Heart left ventricle (tissue), 16 donors: ENCODE data around the gene EIPR1. TPM values are rescaled to one million over a fixed set of nuclear protein-coding genes. Genes with fewer than 3 reads are reported as not detected.

Experiments
- ATAC-seq, 4 donors: fragments of 200-7000 bp; cut with Tn5 transposase; one replicate each; pipeline ENCODE4 v1.9.1; 2020 to 2022; ENCODE audit warnings: moderate library complexity in 4 of 4, mild to moderate bottlenecking in 3 of 4, moderate number of reproducible peaks in 1 of 4
- DNase-seq, 5 donors: peaks; one replicate each; pipeline ENCODE4 v3.0.0-alpha.2; 2020
- H3K27ac ChIP-seq, 12 donors: fragments of 200-600 bp; sonication (generic) in 4 of 12; one replicate each; pipeline versions ENCODE4 v1.5.0 to v1.8.0; 2016 to 2022; ENCODE audit warnings: mild to moderate bottlenecking in 2 of 12
- H3K27me3 ChIP-seq, 9 donors: fragments of 200-600 bp; sonication (generic) in 2 of 9; one replicate each; pipeline versions ENCODE4 v1.5.1 to v1.8.0; 2016 to 2022; ENCODE audit warnings: mild to moderate bottlenecking in 3 of 9
- H3K36me3 ChIP-seq, 9 donors: fragments of 200-600 bp; sonication (generic) in 2 of 9; one replicate each; pipeline versions ENCODE4 v1.5.0 to v1.8.0; 2018 to 2022; ENCODE audit warnings: mild to moderate bottlenecking in 2 of 9
- H3K4me1 ChIP-seq, 12 donors: fragments of 200-600 bp; sonication (generic) in 4 of 12; one replicate each; pipeline versions ENCODE4 v1.5.0 to v1.8.0; 2016 to 2022; ENCODE audit warnings: mild to moderate bottlenecking in 3 of 12
- H3K4me3 ChIP-seq, 12 donors: fragments of 200-600 bp; sonication (generic) in 4 of 12; one replicate each; pipeline versions ENCODE4 v1.5.0 to v1.8.0; 2017 to 2022; ENCODE audit warnings: mild to moderate bottlenecking in 9 of 12, moderate library complexity in 4 of 12
- H3K9me3 ChIP-seq, 12 donors: fragments of 200-600 bp; sonication (generic) in 4 of 12; one replicate each; pipeline versions ENCODE4 v1.5.0 to v1.8.0; 2016 to 2022; ENCODE audit warnings: mild to moderate bottlenecking in 1 of 12
- CTCF ChIP-seq, 12 donors: fragments of 200-600 bp; sonication (generic) in 4 of 12; IDR thresholded peaks; one replicate each; pipeline versions ENCODE4 v1.5.0 to v1.8.0; 2018 to 2022; ENCODE audit warnings: antibody characterized with exemption in 12 of 12, mild to moderate bottlenecking in 5 of 12
- POLR2A ChIP-seq, 2 donors: fragments of 450-650 bp; IDR thresholded peaks; one replicate each; pipeline ENCODE4 v1.6.1; 2017; ENCODE audit warnings: antibody characterized with exemption in 2 of 2, mild to moderate bottlenecking in 2 of 2, moderate library complexity in 2 of 2
- WGBS, 4 donors: extraction: QIAGEN DNeasy Blood & Tissue Kit in 2 of 4; methylation state at CpG; one replicate each; pipeline versions ENCODE4 v1.1.5 to v1.1.7; 2013 to 2018; 5-methylcytosine and 5-hydroxymethylcytosine counted together
- intact Hi-C, 10 donors: fragments of 100-400 bp; cut with DNase I; formaldehyde crosslinking; loops; one replicate each; pipeline versions ENCODE4 v1.11.1 to v1.14.2; 2022
- polyA plus RNA-seq, 2 donors: library from polyadenylated mRNA; stranded (reverse); fragments of 200-250 nt; gene quantifications; one replicate each; pipeline ENCODE4 v1.2.3, GENCODE V29; 2013
- total RNA-seq, 9 donors: library from RNA; depleted of rRNA in 2 of 9; stranded (reverse); fragments of >200 nt in 2 of 9; fragmentation: NEBNext Ultra II Directional in 3 of 9; extraction: Animal tissue kit (Norgen Biotek cat#: 25700) in 3 of 9; gene quantifications; one replicate each; pipeline versions ENCODE4 v1.1.0 to v1.2.4, GENCODE V29; 2016 to 2023
- donor health status: ischemic (EF 13 %, LVEDD 7.1; RV severe dilation, severe dysfunction).
- donor health status: healthy with polysubstance abuse.
- donor health status: DM: no; HTN: yes; CAD: no.
- donor health status: DM: no; HTN: no; CAD: no.
- donor health status: ischemic (EF 25% LVEDD 6.9; RV normal size, moderate dysfunction).
- donor health status: ischemic (EF 25% LVEDD 5.7; RV mildly dilated, moderate dysfunction).
- donor health status: healthy.
- donor health status: DM: yes; HTN: yes; CAD: no.
- donor health status: ischemic (EF 35%, LVEDD 5.7; RV mildly dilated, moderate dysfunction).
- donor health status: nonischemic (EF 11% LVEDD 7.7; RV severe dilation, severe dysfunction).
- donor health status: DM: yes; HTN: yes; CAD: no.
- donor health status: PGD.
- donor health status: ischemic (EF 29% LVEDD 5.4; RV normal size, mild dysfunction).
- donor health status: nonischemic (EF 23%, LVEDD 6.1; RV moderate dilation, normal function).

The EIPR1 gene
- total and polyA plus RNA-seq, 11 donors = 7.9 to 26.1 (median 13.3) TPM

GRCh38 chr2:3325458-3326181, 52.0 kb downstream of the EIPR1 start:
- TF ChIP-seq CTCF (IDR thresholded peaks at IDR 0.05) (no peak), POLR2A (IDR thresholded peaks at IDR 0.05) (no peak)
- H3K27ac ChIP-seq = no peak overlapping the region
- DNase-seq = no peak
- intact Hi-C loops = loop anchor here in 1 of 10 donors (2.0 kb wide), 1 partner anchor 69 kb away; no protein-coding TSS in a partner anchor
- no peaks in the 10 kb centered on the region for H3K9me3 ChIP-seq
- H3K4me1 ChIP-seq = no peaks in the 10 kb centered on the region
- no peak overlapping the region for H3K4me3 ChIP-seq
- H3K27me3 ChIP-seq = no peaks in the 10 kb centered on the region
- peaks cover 0 to 9% (median 0%) of the 10 kb centered on the region in 9 donors for H3K36me3 ChIP-seq
- no peak for ATAC-seq
- 83 to 93% (median 85%) methylated on average over 10 to 11 of the region's 11 CpGs for WGBS, 4 donors

GRCh38 chr2:3324404-3325281, 53.0 kb downstream of the EIPR1 start:
- 90 to 96% (median 93%) methylated on average over 31 to 34 of the region's 34 CpGs for WGBS, 4 donors
- DNase-seq (no peak), ATAC-seq (no peak)
- H3K4me1 ChIP-seq = no peaks in the 10 kb centered on the region
- no peaks in the 10 kb centered on the region for H3K36me3 ChIP-seq
- TF ChIP-seq CTCF (IDR thresholded peaks at IDR 0.05) = no peak
- no peak for TF ChIP-seq POLR2A (IDR thresholded peaks at IDR 0.05)
- H3K27me3 ChIP-seq = no peaks in the 10 kb centered on the region
- no peak overlapping the region for H3K27ac ChIP-seq
- H3K9me3 ChIP-seq = no peaks in the 10 kb centered on the region
- H3K4me3 ChIP-seq = no peak overlapping the region
- intact Hi-C loops = loop anchor here in 1 of 10 donors (2.0 kb wide), 1 partner anchor 70 kb away; no protein-coding TSS in a partner anchor

GRCh38 chr2:3324036-3324386, 53.6 kb downstream of the EIPR1 start:
- Histone ChIP-seq H3K27ac (no peak overlapping the region), H3K36me3 (peaks cover 0 to 2% (median 0%) of the 10 kb centered on the region in 9 donors), H3K9me3 (no peaks in the 10 kb centered on the region), H3K27me3 (no peaks in the 10 kb centered on the region), H3K4me1 (no peaks in the 10 kb centered on the region), H3K4me3 (no peak overlapping the region)
- ATAC-seq = peak in 1 of 4 donors; percentile 9
- intact Hi-C loops = loop anchor here in 1 of 10 donors (2.0 kb wide), 1 partner anchor 71 kb away; no protein-coding TSS in a partner anchor
- TF ChIP-seq CTCF (IDR thresholded peaks at IDR 0.05) = no peak
- no peak for TF ChIP-seq POLR2A (IDR thresholded peaks at IDR 0.05)
- no peak for DNase-seq
- WGBS, 4 donors = 94 to 96% (median 95%) methylated on average over 11 of the region's 11 CpGs
